HEK293 (cell line): ENCODE data around the gene TTC1.

Experiments used
- ATF2 ChIP-seq: fragments of 450-650 bp; formaldehyde crosslinking; IDR thresholded peaks from 2 replicates; pipeline ENCODE4 v1.5.1; 2016; ENCODE audit warnings: missing biosample characterization, missing genetic modification characterization, low read depth
- RBAK ChIP-seq: fragments of 450-650 bp; formaldehyde crosslinking; IDR thresholded peaks from 2 replicates; pipeline ENCODE4 v1.5.1; 2016; ENCODE audit warnings: missing biosample characterization, missing genetic modification characterization
- ZBTB48 ChIP-seq: fragments of 450-650 bp; formaldehyde crosslinking; IDR thresholded peaks from 2 replicates; pipeline ENCODE4 v1.5.1; 2016; ENCODE audit warnings: missing biosample characterization, missing genetic modification characterization
- ZFP37 ChIP-seq: fragments of 450-650 bp; formaldehyde crosslinking; IDR thresholded peaks from 2 replicates; pipeline ENCODE4 v1.5.1; 2016; ENCODE audit warnings: missing biosample characterization, missing genetic modification characterization
- ZFP69B ChIP-seq: fragments of 450-650 bp; formaldehyde crosslinking; IDR thresholded peaks from 2 replicates; pipeline ENCODE4 v1.5.1; 2016; ENCODE audit warnings: missing biosample characterization, missing genetic modification characterization
- ZNF112 ChIP-seq: fragments of 450-650 bp; formaldehyde crosslinking; IDR thresholded peaks from 2 replicates; pipeline ENCODE4 v1.5.0; 2017; ENCODE audit warnings: missing biosample characterization, missing genetic modification characterization
- ZNF114 ChIP-seq: fragments of 450-650 bp; formaldehyde crosslinking; IDR thresholded peaks from 2 replicates; pipeline ENCODE4 v1.5.0; 2017; ENCODE audit warnings: missing biosample characterization, missing genetic modification characterization
- ZNF169 ChIP-seq: fragments of 450-650 bp; formaldehyde crosslinking; IDR thresholded peaks from 2 replicates; pipeline ENCODE4 v1.5.1; 2016; ENCODE audit warnings: missing biosample characterization, missing genetic modification characterization
- ZNF26 ChIP-seq: fragments of 450-650 bp; formaldehyde crosslinking; IDR thresholded peaks from 2 replicates; pipeline ENCODE4 v1.5.1; 2016; ENCODE audit warnings: missing biosample characterization, missing genetic modification characterization
- ZNF280C ChIP-seq: fragments of 450-650 bp; formaldehyde crosslinking; IDR thresholded peaks from 2 replicates; pipeline ENCODE4 v1.5.1; 2016; ENCODE audit warnings: missing biosample characterization, missing genetic modification characterization
- ZNF341 ChIP-seq: fragments of 450-650 bp; formaldehyde crosslinking; IDR thresholded peaks from 2 replicates; pipeline ENCODE4; 2016; ENCODE audit warnings: low read depth, missing biosample characterization, missing genetic modification characterization
- ZNF354C ChIP-seq: fragments of 450-650 bp; formaldehyde crosslinking; IDR thresholded peaks from 2 replicates; pipeline ENCODE4 v1.5.1; 2016; ENCODE audit warnings: missing biosample characterization, missing genetic modification characterization, low read depth, borderline replicate concordance
- ZNF521 ChIP-seq: fragments of 450-650 bp; formaldehyde crosslinking; IDR thresholded peaks from 2 replicates; pipeline ENCODE4 v1.5.1; 2017; ENCODE audit warnings: missing biosample characterization, mild to moderate bottlenecking, missing genetic modification characterization
- ZNF548 ChIP-seq: fragments of 450-650 bp; formaldehyde crosslinking; IDR thresholded peaks from 2 replicates; pipeline ENCODE4 v1.5.1; 2016; ENCODE audit warnings: missing biosample characterization, missing genetic modification characterization
- ZNF558 ChIP-seq: fragments of 450-650 bp; formaldehyde crosslinking; IDR thresholded peaks from 2 replicates; pipeline ENCODE4 v1.5.1; 2016; ENCODE audit warnings: missing biosample characterization, missing genetic modification characterization
- ZNF623 ChIP-seq: fragments of 450-650 bp; formaldehyde crosslinking; IDR thresholded peaks from 2 replicates; pipeline ENCODE4 v1.5.1; 2016; ENCODE audit warnings: missing biosample characterization, missing genetic modification characterization
- ZNF624 ChIP-seq: fragments of 450-650 bp; formaldehyde crosslinking; IDR thresholded peaks from 2 replicates; pipeline ENCODE4 v1.5.1; 2017; ENCODE audit warnings: missing biosample characterization, missing genetic modification characterization
- ZNF747 ChIP-seq: fragments of 450-650 bp; formaldehyde crosslinking; IDR thresholded peaks from 2 replicates; pipeline ENCODE4 v1.5.1; 2016; ENCODE audit warnings: missing biosample characterization, missing genetic modification characterization
- ZNF791 ChIP-seq: fragments of 450-650 bp; formaldehyde crosslinking; IDR thresholded peaks from 2 replicates; pipeline ENCODE4 v1.5.1; 2016; ENCODE audit warnings: missing biosample characterization, missing genetic modification characterization
- TF ChIP-seq, protein P1 (sequence below): fragments of 450-650 bp; formaldehyde crosslinking; IDR thresholded peaks from 2 replicates; pipeline ENCODE4 v1.5.1; 2016; ENCODE audit warnings: missing biosample characterization, missing genetic modification characterization, borderline replicate concordance
- TF ChIP-seq, protein P2 (sequence below): fragments of 450-650 bp; formaldehyde crosslinking; IDR thresholded peaks from 2 replicates; pipeline ENCODE4; 2016; ENCODE audit warnings: missing biosample characterization, missing genetic modification characterization
- TF ChIP-seq, protein P3 (sequence below): fragments of 450-650 bp; formaldehyde crosslinking; IDR thresholded peaks from 2 replicates; pipeline ENCODE4 v1.5.1; 2016; ENCODE audit warnings: missing biosample characterization, missing genetic modification characterization
- TF ChIP-seq, protein P4 (sequence below): fragments of 450-650 bp; formaldehyde crosslinking; IDR thresholded peaks from 2 replicates; pipeline ENCODE4 v1.5.1; 2017; ENCODE audit warnings: missing biosample characterization, missing genetic modification characterization

TTC1 gene

DNA sequence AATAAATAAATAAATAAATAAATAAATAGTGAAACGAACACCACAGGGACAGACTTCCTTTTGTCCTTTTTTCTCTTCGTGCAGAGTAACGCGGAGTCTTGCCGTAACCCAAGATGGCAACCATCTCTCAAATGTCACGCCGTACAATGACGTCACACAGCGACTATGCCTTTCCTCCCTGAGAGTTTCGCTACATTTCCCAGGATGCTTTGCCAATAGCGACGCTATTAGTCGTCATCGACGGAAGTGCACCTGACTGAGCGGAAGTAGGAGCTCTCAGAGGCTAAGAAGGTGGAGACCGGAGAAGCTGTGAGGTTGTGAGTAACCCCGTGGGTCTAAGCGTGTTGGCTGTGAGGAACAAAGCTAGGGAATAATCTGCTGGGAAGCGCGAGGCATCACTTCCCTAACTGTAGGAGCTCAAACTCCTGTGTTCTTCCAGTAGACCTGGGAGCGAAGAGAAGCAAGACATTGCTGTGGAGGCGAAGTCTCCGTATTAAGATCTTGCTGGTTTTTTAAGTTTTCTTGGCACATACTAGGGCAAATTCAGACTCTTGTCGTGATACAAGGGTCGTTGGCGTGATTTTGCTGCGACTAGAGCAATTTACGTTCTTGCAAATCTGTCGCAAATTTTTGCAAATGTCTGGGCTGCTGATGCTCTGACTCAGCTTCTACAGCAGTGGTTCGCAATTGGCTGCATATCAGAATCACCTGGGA is at the start of gene TTC1 (continued):
- TF ChIP-seq, protein P1, sequence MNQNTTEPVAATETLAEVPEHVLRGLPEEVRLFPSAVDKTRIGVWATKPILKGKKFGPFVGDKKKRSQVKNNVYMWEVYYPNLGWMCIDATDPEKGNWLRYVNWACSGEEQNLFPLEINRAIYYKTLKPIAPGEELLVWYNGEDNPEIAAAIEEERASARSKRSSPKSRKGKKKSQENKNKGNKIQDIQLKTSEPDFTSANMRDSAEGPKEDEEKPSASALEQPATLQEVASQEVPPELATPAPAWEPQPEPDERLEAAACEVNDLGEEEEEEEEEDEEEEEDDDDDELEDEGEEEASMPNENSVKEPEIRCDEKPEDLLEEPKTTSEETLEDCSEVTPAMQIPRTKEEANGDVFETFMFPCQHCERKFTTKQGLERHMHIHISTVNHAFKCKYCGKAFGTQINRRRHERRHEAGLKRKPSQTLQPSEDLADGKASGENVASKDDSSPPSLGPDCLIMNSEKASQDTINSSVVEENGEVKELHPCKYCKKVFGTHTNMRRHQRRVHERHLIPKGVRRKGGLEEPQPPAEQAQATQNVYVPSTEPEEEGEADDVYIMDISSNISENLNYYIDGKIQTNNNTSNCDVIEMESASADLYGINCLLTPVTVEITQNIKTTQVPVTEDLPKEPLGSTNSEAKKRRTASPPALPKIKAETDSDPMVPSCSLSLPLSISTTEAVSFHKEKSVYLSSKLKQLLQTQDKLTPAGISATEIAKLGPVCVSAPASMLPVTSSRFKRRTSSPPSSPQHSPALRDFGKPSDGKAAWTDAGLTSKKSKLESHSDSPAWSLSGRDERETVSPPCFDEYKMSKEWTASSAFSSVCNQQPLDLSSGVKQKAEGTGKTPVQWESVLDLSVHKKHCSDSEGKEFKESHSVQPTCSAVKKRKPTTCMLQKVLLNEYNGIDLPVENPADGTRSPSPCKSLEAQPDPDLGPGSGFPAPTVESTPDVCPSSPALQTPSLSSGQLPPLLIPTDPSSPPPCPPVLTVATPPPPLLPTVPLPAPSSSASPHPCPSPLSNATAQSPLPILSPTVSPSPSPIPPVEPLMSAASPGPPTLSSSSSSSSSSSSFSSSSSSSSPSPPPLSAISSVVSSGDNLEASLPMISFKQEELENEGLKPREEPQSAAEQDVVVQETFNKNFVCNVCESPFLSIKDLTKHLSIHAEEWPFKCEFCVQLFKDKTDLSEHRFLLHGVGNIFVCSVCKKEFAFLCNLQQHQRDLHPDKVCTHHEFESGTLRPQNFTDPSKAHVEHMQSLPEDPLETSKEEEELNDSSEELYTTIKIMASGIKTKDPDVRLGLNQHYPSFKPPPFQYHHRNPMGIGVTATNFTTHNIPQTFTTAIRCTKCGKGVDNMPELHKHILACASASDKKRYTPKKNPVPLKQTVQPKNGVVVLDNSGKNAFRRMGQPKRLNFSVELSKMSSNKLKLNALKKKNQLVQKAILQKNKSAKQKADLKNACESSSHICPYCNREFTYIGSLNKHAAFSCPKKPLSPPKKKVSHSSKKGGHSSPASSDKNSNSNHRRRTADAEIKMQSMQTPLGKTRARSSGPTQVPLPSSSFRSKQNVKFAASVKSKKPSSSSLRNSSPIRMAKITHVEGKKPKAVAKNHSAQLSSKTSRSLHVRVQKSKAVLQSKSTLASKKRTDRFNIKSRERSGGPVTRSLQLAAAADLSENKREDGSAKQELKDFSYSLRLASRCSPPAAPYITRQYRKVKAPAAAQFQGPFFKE (tag by site-specific recombination): no peak
- TF ChIP-seq ZNF624 (tag by site-specific recombination): no peak
- no peak for TF ChIP-seq ZNF112 (tag by site-specific recombination)
- peak; percentile 100 for TF ChIP-seq ATF2 (tag by site-specific recombination)
- TF ChIP-seq ZNF114 (tag by site-specific recombination): no peak
- TF ChIP-seq ZNF26 (tag by site-specific recombination): no peak
- TF ChIP-seq ZNF558 (tag by site-specific recombination): peak; percentile 98
- TF ChIP-seq, protein P2, sequence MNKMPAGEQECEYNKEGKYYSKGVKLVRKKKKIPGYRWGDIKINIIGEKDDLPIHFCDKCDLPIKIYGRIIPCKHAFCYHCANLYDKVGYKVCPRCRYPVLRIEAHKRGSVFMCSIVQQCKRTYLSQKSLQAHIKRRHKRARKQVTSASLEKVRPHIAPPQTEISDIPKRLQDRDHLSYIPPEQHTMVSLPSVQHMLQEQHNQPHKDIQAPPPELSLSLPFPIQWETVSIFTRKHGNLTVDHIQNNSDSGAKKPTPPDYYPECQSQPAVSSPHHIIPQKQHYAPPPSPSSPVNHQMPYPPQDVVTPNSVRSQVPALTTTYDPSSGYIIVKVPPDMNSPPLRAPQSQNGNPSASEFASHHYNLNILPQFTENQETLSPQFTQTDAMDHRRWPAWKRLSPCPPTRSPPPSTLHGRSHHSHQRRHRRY (tag by site-specific recombination): peak; percentile 92; the same call in 1 of the 2 replicates
- TF ChIP-seq ZFP69B (tag by site-specific recombination): no peak
- TF ChIP-seq ZFP37 (tag by site-specific recombination): peak; percentile 99
- TF ChIP-seq, protein P3, sequence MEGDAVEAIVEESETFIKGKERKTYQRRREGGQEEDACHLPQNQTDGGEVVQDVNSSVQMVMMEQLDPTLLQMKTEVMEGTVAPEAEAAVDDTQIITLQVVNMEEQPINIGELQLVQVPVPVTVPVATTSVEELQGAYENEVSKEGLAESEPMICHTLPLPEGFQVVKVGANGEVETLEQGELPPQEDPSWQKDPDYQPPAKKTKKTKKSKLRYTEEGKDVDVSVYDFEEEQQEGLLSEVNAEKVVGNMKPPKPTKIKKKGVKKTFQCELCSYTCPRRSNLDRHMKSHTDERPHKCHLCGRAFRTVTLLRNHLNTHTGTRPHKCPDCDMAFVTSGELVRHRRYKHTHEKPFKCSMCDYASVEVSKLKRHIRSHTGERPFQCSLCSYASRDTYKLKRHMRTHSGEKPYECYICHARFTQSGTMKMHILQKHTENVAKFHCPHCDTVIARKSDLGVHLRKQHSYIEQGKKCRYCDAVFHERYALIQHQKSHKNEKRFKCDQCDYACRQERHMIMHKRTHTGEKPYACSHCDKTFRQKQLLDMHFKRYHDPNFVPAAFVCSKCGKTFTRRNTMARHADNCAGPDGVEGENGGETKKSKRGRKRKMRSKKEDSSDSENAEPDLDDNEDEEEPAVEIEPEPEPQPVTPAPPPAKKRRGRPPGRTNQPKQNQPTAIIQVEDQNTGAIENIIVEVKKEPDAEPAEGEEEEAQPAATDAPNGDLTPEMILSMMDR: no peak
- TF ChIP-seq ZNF341 (tag by site-specific recombination): peak; percentile 86
- TF ChIP-seq ZNF354C (tag by site-specific recombination): peak; percentile 99
- no peak for TF ChIP-seq ZNF747 (tag by site-specific recombination)
- TF ChIP-seq ZNF548 (tag by site-specific recombination): 0 out of 2 replicates have a peak, but pooled peaks have one; percentile 78
- peak; percentile 97 for TF ChIP-seq ZNF623 (tag by site-specific recombination)
- TF ChIP-seq ZNF280C: no peak
- no peak for TF ChIP-seq ZBTB48 (tag by site-specific recombination)
- no peak for TF ChIP-seq ZNF521 (tag by site-specific recombination)
- peak; percentile 97 for TF ChIP-seq RBAK (tag by site-specific recombination)
- TF ChIP-seq, protein P4, sequence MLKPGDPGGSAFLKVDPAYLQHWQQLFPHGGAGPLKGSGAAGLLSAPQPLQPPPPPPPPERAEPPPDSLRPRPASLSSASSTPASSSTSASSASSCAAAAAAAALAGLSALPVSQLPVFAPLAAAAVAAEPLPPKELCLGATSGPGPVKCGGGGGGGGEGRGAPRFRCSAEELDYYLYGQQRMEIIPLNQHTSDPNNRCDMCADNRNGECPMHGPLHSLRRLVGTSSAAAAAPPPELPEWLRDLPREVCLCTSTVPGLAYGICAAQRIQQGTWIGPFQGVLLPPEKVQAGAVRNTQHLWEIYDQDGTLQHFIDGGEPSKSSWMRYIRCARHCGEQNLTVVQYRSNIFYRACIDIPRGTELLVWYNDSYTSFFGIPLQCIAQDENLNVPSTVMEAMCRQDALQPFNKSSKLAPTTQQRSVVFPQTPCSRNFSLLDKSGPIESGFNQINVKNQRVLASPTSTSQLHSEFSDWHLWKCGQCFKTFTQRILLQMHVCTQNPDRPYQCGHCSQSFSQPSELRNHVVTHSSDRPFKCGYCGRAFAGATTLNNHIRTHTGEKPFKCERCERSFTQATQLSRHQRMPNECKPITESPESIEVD: no peak
- TF ChIP-seq ZNF791 (tag by site-specific recombination): peak; percentile 96
- no peak for TF ChIP-seq ZNF169 (tag by site-specific recombination)
- TF ChIP-seq, all 188 proteins: peak for 115
